A673 (cell line): ENCODE results near the gene PCDHA12. TPM values are rescaled to one million over a fixed set of nuclear protein-coding genes. Genes with fewer than 3 reads are reported as not detected.
A peak's percentile ranks its signal among the peaks of the same experiment; 100 is the strongest.
"Not testable (repeated sequence)": the region's sequence is repeated elsewhere in the genome, so short reads cannot be mapped to it uniquely, and the experiment has no call there.

Experiments used
- BruUV-seq: library from RNA; stranded (reverse); fragments of 400-500 nt; replicated peaks from 2 replicates; lab custom pipeline; 2021; lab: Mats Ljungman, UMichigan
- CTCF ChIA-PET: fragments of 300-600 bp; sonication (Branson Sonifier 250); formaldehyde crosslinking; loops from one replicate; lab custom pipeline; 2022; ENCODE audit warnings: antibody characterized with exemption; lab: Charles Lee
- POLR2A ChIA-PET: fragments of 300-600 bp; sonication (Branson Sonifier 250); formaldehyde crosslinking; loops from one replicate; lab custom pipeline; 2022; ENCODE audit warnings: antibody characterized with exemption; ENCODE audit not compliant: low non-redundant PET; lab: Charles Lee
- DNase-seq: peaks from one replicate; pipeline ENCODE4 v3.0.0-alpha.2; 2015; ENCODE audit warnings: low spot score
- H3K27ac ChIP-seq: fragments of 200-600 bp; sonication (generic); 2 replicates; pipeline ENCODE4 v1.5.1; 2016; ENCODE audit warnings: mixed run types, low read depth, mild to moderate bottlenecking, mixed read lengths, antibody characterized with exemption, low read length; ENCODE audit not compliant: poor library complexity, severe bottlenecking
- H3K27me3 ChIP-seq: fragments of 200-600 bp; sonication (generic); replicated peaks from 2 replicates; pipeline ENCODE4 v1.6.1; 2017; ENCODE audit warnings: mixed run types, low read depth, mild to moderate bottlenecking, mixed read lengths, antibody characterized with exemption, low read length; ENCODE audit not compliant: insufficient read depth, poor library complexity
- H3K36me3 ChIP-seq: fragments of 200-600 bp; sonication (generic); 2 replicates; pipeline ENCODE4 v1.6.1; 2016; ENCODE audit warnings: mixed run types, mild to moderate bottlenecking, mixed read lengths, antibody characterized with exemption, low read length; ENCODE audit not compliant: insufficient read depth, poor library complexity, severe bottlenecking
- H3K4me1 ChIP-seq: fragments of 200-600 bp; sonication (generic); 2 replicates; pipeline ENCODE4 v1.6.1; 2017; ENCODE audit warnings: mixed run types, mild to moderate bottlenecking, mixed read lengths, antibody characterized with exemption, low read length; ENCODE audit not compliant: insufficient read depth, poor library complexity, severe bottlenecking
- H3K4me3 ChIP-seq: fragments of 200-600 bp; sonication (generic); 2 replicates; pipeline ENCODE4 v1.5.1; 2016; ENCODE audit warnings: low read depth, mixed run types, mild to moderate bottlenecking, mixed read lengths, low read length; ENCODE audit not compliant: poor library complexity, severe bottlenecking
- H3K9me3 ChIP-seq: fragments of 200-600 bp; sonication (generic); 2 replicates; pipeline ENCODE4 v1.6.1; 2016; ENCODE audit warnings: mixed run types, low read depth, mild to moderate bottlenecking, mixed read lengths, antibody characterized with exemption, low read length; ENCODE audit not compliant: poor library complexity, severe bottlenecking
- EZH2 ChIP-seq: fragments of 200-600 bp; sonication (generic); IDR thresholded peaks from 2 replicates; pipeline ENCODE4 v1.6.1; 2017; ENCODE audit warnings: borderline replicate concordance, low read depth, mild to moderate bottlenecking, mixed read lengths, antibody characterized with exemption, low read length; ENCODE audit not compliant: poor library complexity, severe bottlenecking
- intact Hi-C: fragments of 100-400 bp; cut with micrococcal nuclease; formaldehyde crosslinking; loops from one replicate; pipeline ENCODE4 v1.10.0; 2022; ENCODE audit not compliant: unreplicated experiment
- total RNA-seq: library from RNA; stranded (reverse); gene quantifications from 2 replicates; pipeline ENCODE4 v1.2.3, GENCODE V29; 2021
- TF ChIP-seq, protein P1 (sequence below): fragments of 300-800, 200-600 bp; sonication (generic); conservative IDR thresholded peaks from 2 replicates; pipeline ENCODE4 v1.5.1; 2017; ENCODE audit warnings: low read depth, mild to moderate bottlenecking, antibody characterized with exemption, low read length, moderate library complexity, mixed read lengths

Gene PCDHA12
- total RNA-seq, 1 experiment from 2014 or later, result 10.7 TPM

DNA sequence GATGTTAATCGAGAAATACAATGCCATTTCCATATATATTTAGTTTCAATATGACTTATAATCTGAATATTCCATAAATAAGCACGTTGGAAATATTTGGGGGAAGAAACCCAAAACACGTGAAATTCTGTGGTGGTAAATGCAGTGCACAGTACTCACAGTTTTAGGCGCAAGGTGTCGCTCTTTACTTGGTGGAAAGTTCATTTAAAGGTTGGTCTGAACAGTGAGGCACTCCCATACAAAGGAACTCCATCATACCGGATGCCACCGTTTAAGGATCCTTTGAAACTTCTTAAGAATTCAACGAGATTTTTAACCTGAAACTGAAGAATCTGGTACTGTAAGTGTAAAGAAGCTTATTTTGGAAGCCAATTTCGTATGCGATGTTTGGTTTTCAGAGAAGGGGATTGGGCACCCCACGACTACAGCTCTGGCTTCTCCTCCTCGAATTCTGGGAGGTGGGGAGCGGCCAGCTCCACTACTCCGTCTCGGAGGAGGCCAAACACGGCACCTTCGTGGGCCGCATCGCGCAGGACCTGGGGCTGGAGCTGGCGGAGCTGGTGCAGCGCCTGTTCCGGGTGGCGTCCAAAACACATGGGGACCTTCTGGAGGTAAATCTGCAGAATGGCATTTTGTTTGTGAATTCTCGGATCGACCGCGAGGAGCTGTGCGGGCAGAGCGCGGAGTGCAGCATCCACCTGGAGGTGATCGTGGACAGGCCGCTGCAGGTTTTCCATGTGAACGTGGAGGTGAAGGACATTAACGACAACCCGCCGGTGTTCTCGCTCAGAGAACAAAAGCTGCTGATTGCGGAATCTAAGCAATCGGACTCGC lies 6.2 kb upstream of the PCDHA12 start, which contains the start of gene PCDHA11:
TSS of gene PCDHA11 (plus strand) at position 237 of the 834 bp plus-strand sequence. CDS start at position 384, 147 bp downstream.
- Histone ChIP-seq H3K4me1 (peaks cover 12% of the 10 kb centered on the region), H3K36me3 (no peaks in the 10 kb centered on the region), H3K27me3 (no peaks in the 10 kb centered on the region), H3K4me3 (peak within 1 kb of the TSS; percentile 55), H3K9me3 (no peaks in the 10 kb centered on the region), H3K27ac (peak within 1 kb of the TSS; percentile 62)
- peak; percentile 85 for DNase-seq
- CTCF ChIA-PET, result interaction anchor here (0.7 to 2.4 kb wide), 11 partner anchors 10 to 484 kb away, joined by 3 to 18 read pairs (median 3); partner anchors contain the start of genes PCDHA1, PCDHA5, PCDHA6 and PCDHB1
- BruUV-seq, result TSS peak; percentile 58
- TF ChIP-seq EZH2, result no peak
- TF ChIP-seq, protein P1, sequence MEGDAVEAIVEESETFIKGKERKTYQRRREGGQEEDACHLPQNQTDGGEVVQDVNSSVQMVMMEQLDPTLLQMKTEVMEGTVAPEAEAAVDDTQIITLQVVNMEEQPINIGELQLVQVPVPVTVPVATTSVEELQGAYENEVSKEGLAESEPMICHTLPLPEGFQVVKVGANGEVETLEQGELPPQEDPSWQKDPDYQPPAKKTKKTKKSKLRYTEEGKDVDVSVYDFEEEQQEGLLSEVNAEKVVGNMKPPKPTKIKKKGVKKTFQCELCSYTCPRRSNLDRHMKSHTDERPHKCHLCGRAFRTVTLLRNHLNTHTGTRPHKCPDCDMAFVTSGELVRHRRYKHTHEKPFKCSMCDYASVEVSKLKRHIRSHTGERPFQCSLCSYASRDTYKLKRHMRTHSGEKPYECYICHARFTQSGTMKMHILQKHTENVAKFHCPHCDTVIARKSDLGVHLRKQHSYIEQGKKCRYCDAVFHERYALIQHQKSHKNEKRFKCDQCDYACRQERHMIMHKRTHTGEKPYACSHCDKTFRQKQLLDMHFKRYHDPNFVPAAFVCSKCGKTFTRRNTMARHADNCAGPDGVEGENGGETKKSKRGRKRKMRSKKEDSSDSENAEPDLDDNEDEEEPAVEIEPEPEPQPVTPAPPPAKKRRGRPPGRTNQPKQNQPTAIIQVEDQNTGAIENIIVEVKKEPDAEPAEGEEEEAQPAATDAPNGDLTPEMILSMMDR, result peak; percentile 81
- intact Hi-C loops, result no loop called here
- POLR2A ChIA-PET, result interaction anchor here (0.6 kb wide), 1 partner anchor 321 kb away, joined by 3 read pairs; the partner anchor contains the start of gene EIF4EBP3

DNA sequence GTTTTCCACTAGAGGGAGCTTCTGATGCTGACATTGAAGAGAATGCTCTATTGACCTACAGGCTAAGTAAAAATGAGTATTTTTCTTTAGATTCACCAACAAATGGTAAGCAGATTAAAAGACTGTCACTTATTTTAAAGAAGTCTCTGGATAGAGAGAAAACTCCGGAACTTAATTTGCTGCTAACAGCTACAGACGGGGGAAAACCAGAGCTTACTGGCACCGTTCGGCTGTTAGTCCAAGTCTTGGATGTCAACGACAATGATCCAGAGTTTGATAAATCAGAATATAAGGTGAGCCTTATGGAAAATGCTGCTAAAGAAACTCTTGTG lies 5.6 kb upstream of the PCDHA12 start:
- BruUV-seq, result no TSS peak
- peak overlapping the region; percentile 62 for H3K27ac ChIP-seq
- no peaks in the 10 kb centered on the region for H3K27me3 ChIP-seq
- H3K4me1 ChIP-seq, result peaks cover 16% of the 10 kb centered on the region
- no peak for TF ChIP-seq EZH2
- TF ChIP-seq, protein P1, result peak; percentile 74; the same call in 1 of the 2 replicates
- DNase-seq, result no peak
- POLR2A ChIA-PET, result no interaction called here
- peak overlapping the region; percentile 55 for H3K4me3 ChIP-seq
- intact Hi-C loops, result no loop called here
- no peaks in the 10 kb centered on the region for H3K9me3 ChIP-seq
- CTCF ChIA-PET, result interaction anchor here (0.7 to 2.4 kb wide), 12 partner anchors 9 to 483 kb away, joined by 3 to 18 read pairs (median 3); partner anchors contain the start of genes PCDHA1, PCDHA5, PCDHA6 and PCDHB1
- no peaks in the 10 kb centered on the region for H3K36me3 ChIP-seq

DNA sequence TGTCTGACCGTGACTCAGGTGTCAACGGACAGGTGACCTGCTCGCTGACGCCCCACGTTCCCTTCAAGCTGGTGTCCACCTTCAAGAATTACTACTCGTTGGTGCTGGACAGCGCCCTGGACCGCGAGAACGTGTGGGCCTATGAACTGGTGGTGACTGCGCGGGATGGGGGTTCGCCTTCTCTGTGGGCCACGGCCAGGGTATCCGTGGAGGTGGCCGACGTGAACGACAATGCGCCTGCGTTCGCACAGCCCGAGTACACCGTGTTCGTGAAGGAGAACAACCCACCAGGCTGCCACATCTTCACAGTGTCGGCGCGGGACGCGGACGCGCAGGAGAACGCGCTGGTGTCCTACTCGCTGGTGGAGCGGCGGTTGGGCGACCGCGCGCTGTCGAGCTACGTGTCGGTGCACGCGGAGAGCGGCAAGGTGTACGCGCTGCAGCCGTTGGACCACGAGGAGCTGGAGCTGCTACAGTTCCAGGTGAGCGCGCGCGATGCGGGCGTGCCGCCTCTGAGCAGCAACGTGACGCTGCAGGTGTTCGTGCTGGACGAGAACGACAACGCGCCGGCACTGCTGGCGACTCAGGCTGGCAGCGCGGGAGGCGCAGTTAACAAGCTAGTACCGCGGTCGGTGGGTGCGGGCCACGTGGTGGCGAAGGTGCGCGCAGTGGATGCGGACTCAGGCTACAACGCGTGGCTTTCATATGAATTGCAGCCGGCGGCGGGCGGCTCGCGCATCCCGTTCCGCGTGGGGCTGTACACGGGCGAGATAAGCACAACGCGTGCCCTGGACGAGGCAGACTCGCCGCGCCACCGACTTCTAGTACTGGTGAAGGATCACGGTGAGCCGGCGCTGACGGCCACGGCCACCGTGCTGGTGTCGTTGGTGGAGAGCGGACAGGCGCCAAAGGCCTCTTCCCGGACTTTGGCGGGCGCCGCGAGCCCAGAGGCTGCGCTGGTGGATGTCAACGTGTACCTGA lies 4.6 kb upstream of the PCDHA12 start:
- H3K36me3 ChIP-seq, result no peaks in the 10 kb centered on the region
- no peaks in the 10 kb centered on the region for H3K27me3 ChIP-seq
- ChIA-PET POLR2A (no interaction called here), CTCF (interaction anchor here (1.1 kb wide), 1 partner anchor 8 kb away, joined by 3 read pairs; no protein-coding TSS in a partner anchor)
- no peak for DNase-seq
- H3K4me1 ChIP-seq, result peaks cover 17% of the 10 kb centered on the region
- no TSS peak for BruUV-seq
- TF ChIP-seq, protein P1, result no peak
- no peak for TF ChIP-seq EZH2
- no peaks in the 10 kb centered on the region for H3K9me3 ChIP-seq
- no peak overlapping the region for H3K27ac ChIP-seq
- intact Hi-C loops, result no loop called here
- no peak overlapping the region for H3K4me3 ChIP-seq

DNA sequence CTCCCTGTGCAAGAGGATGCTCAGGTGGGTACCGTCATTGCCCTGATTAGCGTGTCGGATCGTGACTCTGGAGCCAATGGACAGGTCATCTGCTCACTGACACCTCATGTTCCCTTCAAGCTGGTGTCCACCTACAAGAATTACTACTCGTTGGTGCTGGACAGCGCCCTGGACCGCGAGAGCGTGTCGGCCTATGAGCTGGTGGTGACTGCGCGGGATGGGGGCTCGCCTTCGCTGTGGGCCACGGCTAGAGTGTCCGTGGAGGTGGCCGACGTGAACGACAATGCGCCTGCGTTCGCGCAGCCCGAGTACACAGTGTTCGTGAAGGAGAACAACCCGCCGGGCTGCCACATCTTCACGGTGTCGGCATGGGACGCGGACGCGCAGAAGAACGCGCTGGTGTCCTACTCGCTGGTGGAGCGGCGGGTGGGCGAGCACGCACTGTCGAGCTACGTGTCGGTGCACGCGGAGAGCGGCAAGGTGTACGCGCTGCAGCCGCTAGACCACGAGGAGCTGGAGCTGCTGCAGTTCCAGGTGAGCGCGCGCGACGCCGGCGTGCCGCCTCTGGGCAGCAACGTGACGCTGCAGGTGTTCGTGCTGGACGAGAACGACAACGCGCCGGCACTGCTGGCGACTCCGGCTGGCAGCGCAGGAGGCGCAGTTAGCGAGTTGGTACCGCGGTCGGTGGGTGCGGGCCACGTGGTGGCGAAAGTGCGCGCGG lies 1.6 kb downstream of the PCDHA12 start:
- BruUV-seq, H3K4me3 ChIP-seq, DNase-seq, H3K36me3 ChIP-seq, H3K27ac ChIP-seq, intact Hi-C loops, H3K27me3 ChIP-seq, H3K9me3 ChIP-seq, POLR2A ChIA-PET: not testable (repeated sequence)
- CTCF ChIA-PET, result interaction anchor here (1.4 kb wide), 1 partner anchor 50 kb away, joined by 7 read pairs; the partner anchor contains the start of gene PCDHAC1
- H3K4me1 ChIP-seq, result peaks cover 17% of the 10 kb centered on the region
